PC-3 (cell line): ENCODE results near the gene TMEM130. TPM values are rescaled to one million over a fixed set of nuclear protein-coding genes. Genes with fewer than 3 reads are reported as not detected.

ENCODE experiments used
- ATAC-seq: fragments of 200-7000 bp; cut with Tn5 transposase; 2 replicates; pipeline ENCODE4 v1.9.1; 2020; ENCODE audit warnings: mild to moderate bottlenecking, moderate library complexity
- BruUV-seq: library from RNA; stranded (reverse); fragments of 400-500 nt; replicated peaks from 2 replicates; lab custom pipeline; 2021; lab: Mats Ljungman, UMichigan
- CTCF ChIA-PET: fragments of 300-600 bp; sonication (Branson Sonifier 250); formaldehyde crosslinking; loops from one replicate; lab custom pipeline; 2022; ENCODE audit warnings: antibody characterized with exemption; lab: Charles Lee
- POLR2A ChIA-PET: fragments of 300-600 bp; sonication (Branson Sonifier 250); formaldehyde crosslinking; loops from one replicate; lab custom pipeline; 2022; ENCODE audit warnings: antibody characterized with exemption; ENCODE audit not compliant: unreplicated experiment; lab: Charles Lee
- DNase-seq: peaks from one replicate; pipeline ENCODE4 v3.0.0-alpha.2; 2015
- H2AFZ ChIP-seq: fragments of 300-600 bp; sonication (generic); 2 replicates; pipeline ENCODE4 v1.6.0; 2016; ENCODE audit warnings: antibody characterized with exemption, low read length
- H3F3A ChIP-seq: fragments of 300-600 bp; sonication (generic); one replicate; pipeline ENCODE4 v1.6.0; 2017; ENCODE audit warnings: antibody characterized with exemption, low read length, control low read depth, mild to moderate bottlenecking; ENCODE audit not compliant: unreplicated experiment
- H3K27ac ChIP-seq: fragments of 300-600 bp; sonication (generic); 2 replicates; pipeline ENCODE4 v1.5.1; 2016; ENCODE audit warnings: mild to moderate bottlenecking, low read length
- H3K27me3 ChIP-seq: fragments of 300-600 bp; sonication (generic); 2 replicates; pipeline ENCODE4 v1.6.1; 2016; ENCODE audit warnings: low read length, mixed read lengths
- H3K36me3 ChIP-seq: fragments of 300-600 bp; sonication (generic); 2 replicates; pipeline ENCODE4 v1.6.1; 2016; ENCODE audit warnings: low read depth, mixed run types, low read length, mixed read lengths
- H3K4me1 ChIP-seq: fragments of 300-600 bp; sonication (generic); 2 replicates; pipeline ENCODE4 v1.5.1; 2016; ENCODE audit warnings: low read length; ENCODE audit not compliant: insufficient read depth
- H3K4me2 ChIP-seq: fragments of 300-600 bp; sonication (generic); 2 replicates; pipeline ENCODE4 v1.6.0; 2016; ENCODE audit warnings: low read length
- H3K4me3 ChIP-seq: fragments of 300-600 bp; sonication (generic); 2 replicates; pipeline ENCODE4 v1.5.1; 2016; ENCODE audit warnings: mild to moderate bottlenecking, low read length, mixed read lengths
- H3K79me2 ChIP-seq: fragments of 300-600 bp; sonication (generic); 2 replicates; pipeline ENCODE4 v1.6.1; 2017; ENCODE audit warnings: low read length, mixed read lengths
- H3K9ac ChIP-seq: fragments of 300-600 bp; sonication (generic); 2 replicates; pipeline ENCODE4 v1.6.0; 2016; ENCODE audit warnings: mild to moderate bottlenecking, low read length
- H3K9me2 ChIP-seq: fragments of 300-600 bp; sonication (generic); replicated peaks from 2 replicates; pipeline ENCODE4 v1.6.1; 2016; ENCODE audit warnings: mixed run types, low read length, mixed read lengths
- H3K9me3 ChIP-seq: fragments of 300-600 bp; sonication (generic); 2 replicates; pipeline ENCODE4 v1.6.1; 2016; ENCODE audit warnings: low read length, mixed read lengths
- H4K20me1 ChIP-seq: fragments of 300-600 bp; sonication (generic); 2 replicates; pipeline ENCODE4 v1.6.1; 2016; ENCODE audit warnings: low read length, mixed read lengths
- CTCF ChIP-seq: fragments of 300-600 bp; sonication (generic); conservative IDR thresholded peaks from 2 replicates; pipeline ENCODE4 v1.5.1; 2017; ENCODE audit warnings: antibody characterized with exemption, low read depth, mild to moderate bottlenecking, low read length
- EZH2 ChIP-seq: fragments of 300-600 bp; sonication (generic); IDR thresholded peaks from one replicate; pipeline ENCODE4 v1.6.1; 2017; ENCODE audit warnings: antibody characterized with exemption, mild to moderate bottlenecking, low read length; ENCODE audit not compliant: unreplicated experiment
- EZH2phosphoT487 ChIP-seq: fragments of 300-600 bp; sonication (generic); IDR thresholded peaks from 2 replicates; pipeline ENCODE4 v1.6.1; 2018; ENCODE audit warnings: mild to moderate bottlenecking, antibody characterized with exemption, low read length, borderline replicate concordance
- intact Hi-C: fragments of 100-400 bp; cut with micrococcal nuclease; formaldehyde crosslinking; loops from 2 replicates; pipeline ENCODE4 v1.9.0; 2023
- total RNA-seq: library from RNA; depleted of rRNA; stranded (reverse); fragments of >200 nt; gene quantifications from 2 replicates; pipeline ENCODE4 v1.2.3, GENCODE V29; 2014

TMEM130 gene
- total RNA-seq, 1 experiment from 2014 or later = not detected

GRCh38 chr7:98862203-98862602 lies 7.6 kb downstream of the TMEM130 start:
- no peak overlapping the region for H3K4me3 ChIP-seq
- TF ChIP-seq CTCF = no peak
- no peak for TF ChIP-seq EZH2phosphoT487
- TF ChIP-seq EZH2 = no peak
- H3K9me2 ChIP-seq = no peaks in the 10 kb centered on the region
- H3K36me3 ChIP-seq = no peaks in the 10 kb centered on the region
- BruUV-seq = no TSS peak
- H2AFZ ChIP-seq = no peak overlapping the region
- no peaks in the 10 kb centered on the region for H3F3A ChIP-seq
- no peak overlapping the region for H3K27ac ChIP-seq
- intact Hi-C loops = no loop called here
- DNase-seq (no peak), ATAC-seq (no peak)
- ChIA-PET POLR2A (no interaction called here), CTCF (no interaction called here)
- H3K9me3 ChIP-seq = no peaks in the 10 kb centered on the region
- H3K4me1 ChIP-seq = no peaks in the 10 kb centered on the region; the same call in 1 of the 2 replicates
- no peaks in the 10 kb centered on the region for H3K27me3 ChIP-seq
- no peaks in the 10 kb centered on the region for H3K79me2 ChIP-seq
- H3K9ac ChIP-seq = no peak overlapping the region
- no peaks in the 10 kb centered on the region for H4K20me1 ChIP-seq
- H3K4me2 ChIP-seq = no peak overlapping the region

GRCh38 chr7:98860071-98860470 lies 9.7 kb downstream of the TMEM130 start:
- intact Hi-C loops = no loop called here
- H3K4me3 ChIP-seq = no peak overlapping the region
- CTCF ChIA-PET = no interaction called here
- H3K27ac ChIP-seq = no peak overlapping the region
- H3K27me3 ChIP-seq = no peaks in the 10 kb centered on the region
- no peak overlapping the region for H3K9ac ChIP-seq
- no peaks in the 10 kb centered on the region for H3K9me3 ChIP-seq
- DNase-seq (no peak), ATAC-seq (no peak)
- H3K36me3 ChIP-seq = no peaks in the 10 kb centered on the region
- no peaks in the 10 kb centered on the region for H3K4me1 ChIP-seq
- no peaks in the 10 kb centered on the region for H3F3A ChIP-seq
- H3K79me2 ChIP-seq = no peaks in the 10 kb centered on the region
- POLR2A ChIA-PET = no interaction called here
- no peaks in the 10 kb centered on the region for H4K20me1 ChIP-seq
- no TSS peak for BruUV-seq
- H2AFZ ChIP-seq = no peak overlapping the region
- TF ChIP-seq EZH2 = no peak
- no peak for TF ChIP-seq EZH2phosphoT487
- TF ChIP-seq CTCF = no peak
- no peaks in the 10 kb centered on the region for H3K9me2 ChIP-seq
- no peak overlapping the region for H3K4me2 ChIP-seq

GRCh38 chr7:98855610-98856422 lies 14.0 kb downstream of the TMEM130 start:
- H3K27me3 ChIP-seq = no peaks in the 10 kb centered on the region
- CTCF ChIA-PET = no interaction called here
- no peak overlapping the region for H3K4me2 ChIP-seq
- POLR2A ChIA-PET = no interaction called here
- intact Hi-C loops = no loop called here
- H2AFZ ChIP-seq = no peak overlapping the region
- no peak overlapping the region for H3K9ac ChIP-seq
- BruUV-seq = no TSS peak
- no peaks in the 10 kb centered on the region for H3K9me3 ChIP-seq
- no peaks in the 10 kb centered on the region for H3K36me3 ChIP-seq
- ATAC-seq (no peak; the same call in 1 of the 2 replicates), DNase-seq (no peak)
- TF ChIP-seq CTCF (no peak), EZH2 (no peak), EZH2phosphoT487 (no peak)
- H3K4me3 ChIP-seq = no peak overlapping the region
- H3K4me1 ChIP-seq = no peaks in the 10 kb centered on the region
- H3K9me2 ChIP-seq = no peaks in the 10 kb centered on the region
- H3K79me2 ChIP-seq = no peaks in the 10 kb centered on the region
- no peaks in the 10 kb centered on the region for H4K20me1 ChIP-seq
- no peaks in the 10 kb centered on the region for H3F3A ChIP-seq
- no peak overlapping the region for H3K27ac ChIP-seq
